RKO (cell line): Measurements from ENCODE around the gene ZSCAN9.

Source experiments
- DNase-seq: peaks from one replicate; pipeline ENCODE4 v3.0.0-alpha.2; 2016; ENCODE audit warnings: low spot score

ZSCAN9 gene

DNA sequence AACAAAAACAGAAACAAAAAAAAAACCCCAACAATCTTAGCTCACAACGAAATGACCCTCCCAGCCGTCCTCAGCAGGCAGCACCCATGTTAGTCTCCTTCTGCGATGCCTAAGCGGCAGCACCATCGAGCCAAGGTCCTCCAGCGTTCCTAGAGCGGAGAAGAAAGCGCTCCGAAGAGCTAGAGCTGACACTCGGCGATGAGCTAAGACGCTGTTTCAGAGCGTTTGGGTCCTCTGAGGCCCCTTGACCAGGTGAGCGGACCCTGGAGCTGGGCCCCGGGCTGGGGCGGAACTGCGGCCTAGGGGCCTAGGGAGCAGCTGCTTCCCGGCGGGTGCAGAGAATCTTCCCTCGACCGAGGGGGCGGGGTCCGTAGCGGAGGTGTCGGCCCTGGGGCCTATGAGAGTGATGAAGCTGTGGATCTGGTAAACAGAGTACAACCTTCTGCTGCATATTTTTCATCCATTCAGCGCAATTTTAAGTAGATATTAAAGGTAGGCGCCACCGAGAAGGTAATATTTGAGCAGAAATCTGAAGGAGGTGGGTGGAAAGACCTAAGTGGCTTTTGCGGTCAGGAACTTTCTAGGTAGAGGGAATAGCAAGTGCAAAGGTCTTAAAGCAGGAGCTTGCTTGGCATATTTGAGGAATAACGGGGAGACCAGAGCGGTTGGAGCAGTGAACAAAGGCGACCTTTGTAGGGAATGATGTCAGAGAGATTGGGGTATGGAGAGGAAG is 42.1 kb downstream of the ZSCAN9 start, which contains the start of gene ZSCAN26:
TSS of gene ZSCAN26 (plus strand) at position 182 of the 733 bp plus-strand sequence. CDS start 4,777 bp downstream, outside the sequence.
- DNase-seq: peak; percentile 91

DNA sequence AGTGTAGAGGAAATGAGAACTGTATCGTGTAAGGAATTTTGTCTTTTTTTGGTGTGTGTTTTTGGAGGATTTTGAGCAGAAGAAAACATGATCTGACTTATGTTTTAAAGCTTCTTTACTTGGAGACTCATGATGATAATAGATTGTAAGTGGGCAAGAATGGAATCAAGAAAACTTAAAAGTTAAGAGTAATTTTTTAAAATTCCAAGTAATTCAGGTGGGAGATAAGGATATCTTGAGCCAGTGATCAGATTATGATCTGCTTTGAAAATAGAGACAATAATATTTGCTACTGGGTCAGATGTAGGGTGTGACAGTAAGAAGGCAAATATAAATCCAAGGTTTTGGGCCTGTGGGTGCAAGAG is 42.6 kb downstream of the ZSCAN9 start:
- DNase-seq: no peak

DNA sequence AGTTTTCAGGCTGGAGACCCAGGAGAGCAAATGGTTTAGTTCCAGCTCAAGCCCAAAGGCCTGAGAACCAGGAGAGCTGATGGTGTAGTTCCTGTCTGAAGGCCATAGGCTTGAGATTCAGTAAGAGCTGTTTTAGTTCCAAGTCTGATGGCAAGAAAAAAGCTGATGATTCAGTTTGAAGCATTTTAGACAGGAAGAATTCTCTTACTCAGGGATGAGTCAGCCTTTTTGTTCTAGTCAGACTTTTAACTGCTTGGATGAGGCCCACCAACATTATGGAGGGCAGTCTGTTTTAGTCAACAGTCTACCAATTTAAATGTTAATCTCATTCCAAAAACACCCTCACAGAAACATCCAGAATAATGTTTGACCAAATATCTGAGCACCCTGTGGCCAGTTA is 44.4 kb downstream of the ZSCAN9 start:
- peak; percentile 99 for DNase-seq

DNA sequence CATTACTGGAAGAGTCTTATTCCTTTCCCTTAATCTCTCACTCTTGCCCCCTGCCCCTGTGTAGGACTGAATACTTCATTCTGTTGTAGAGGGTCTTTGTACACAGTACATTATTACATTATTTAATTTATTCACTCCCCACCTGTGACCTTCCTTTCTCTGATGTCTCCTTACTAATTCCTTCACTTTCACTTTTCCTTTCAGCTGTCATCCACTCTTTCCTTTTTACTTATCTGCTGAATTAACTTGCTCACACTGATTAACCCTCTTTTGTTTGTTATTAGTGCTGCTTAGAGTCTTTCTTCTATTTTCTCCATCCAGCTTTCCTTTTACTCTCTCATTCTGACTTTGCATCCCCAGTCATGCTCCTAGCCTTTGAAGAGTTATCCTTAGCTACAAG is 49.8 kb downstream of the ZSCAN9 start:
- DNase-seq: no peak

DNA sequence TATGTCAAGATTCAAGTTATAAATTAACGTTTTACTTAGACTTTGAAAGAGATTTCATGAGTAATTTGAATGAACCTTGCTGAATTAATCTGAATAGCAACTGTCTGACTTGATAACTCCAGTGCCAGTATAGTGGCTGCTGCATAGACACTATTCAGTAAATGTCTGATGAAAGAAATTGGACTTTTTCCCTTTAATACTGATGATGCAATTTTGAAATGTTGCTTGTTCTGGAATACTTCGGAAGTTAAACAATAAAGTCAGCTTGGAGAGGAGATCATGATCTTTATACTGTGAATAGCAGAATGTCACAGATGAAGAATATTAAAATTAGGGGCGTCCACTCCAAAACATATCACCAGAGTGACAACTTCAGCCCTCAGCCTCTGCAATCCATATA is 52.7 kb downstream of the ZSCAN9 start:
- no peak for DNase-seq

DNA sequence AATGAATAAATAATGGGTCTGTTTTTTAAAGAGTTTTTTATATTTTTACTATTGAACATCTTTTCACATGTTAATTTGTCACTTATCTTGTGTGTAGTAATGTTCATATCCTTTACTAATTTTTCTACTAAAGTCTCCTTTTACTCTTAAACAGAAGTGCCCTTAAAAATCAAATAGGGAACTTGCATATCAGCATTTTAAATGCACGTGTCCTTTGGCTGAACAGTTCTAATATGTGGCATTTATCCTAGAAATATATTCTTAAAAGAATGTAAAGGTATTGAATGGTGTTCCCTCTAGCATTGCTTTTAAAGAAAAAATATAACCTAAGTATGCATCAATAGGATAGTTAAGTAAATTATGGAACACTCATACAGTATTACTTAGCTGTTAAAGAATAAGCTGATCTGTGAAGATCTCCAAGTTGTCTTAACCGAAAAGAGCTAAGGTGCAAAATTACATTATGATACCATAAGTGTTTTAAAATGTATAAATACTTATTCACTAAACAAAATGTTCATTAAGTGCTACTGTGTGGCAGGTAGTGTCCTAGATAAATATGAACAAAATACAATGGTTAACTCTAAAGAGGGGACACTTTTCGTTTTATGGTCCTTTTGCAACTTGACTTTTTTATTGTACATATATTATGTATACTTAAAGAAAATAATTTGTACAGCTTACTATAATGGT is 55.7 kb downstream of the ZSCAN9 start:
- no peak for DNase-seq

DNA sequence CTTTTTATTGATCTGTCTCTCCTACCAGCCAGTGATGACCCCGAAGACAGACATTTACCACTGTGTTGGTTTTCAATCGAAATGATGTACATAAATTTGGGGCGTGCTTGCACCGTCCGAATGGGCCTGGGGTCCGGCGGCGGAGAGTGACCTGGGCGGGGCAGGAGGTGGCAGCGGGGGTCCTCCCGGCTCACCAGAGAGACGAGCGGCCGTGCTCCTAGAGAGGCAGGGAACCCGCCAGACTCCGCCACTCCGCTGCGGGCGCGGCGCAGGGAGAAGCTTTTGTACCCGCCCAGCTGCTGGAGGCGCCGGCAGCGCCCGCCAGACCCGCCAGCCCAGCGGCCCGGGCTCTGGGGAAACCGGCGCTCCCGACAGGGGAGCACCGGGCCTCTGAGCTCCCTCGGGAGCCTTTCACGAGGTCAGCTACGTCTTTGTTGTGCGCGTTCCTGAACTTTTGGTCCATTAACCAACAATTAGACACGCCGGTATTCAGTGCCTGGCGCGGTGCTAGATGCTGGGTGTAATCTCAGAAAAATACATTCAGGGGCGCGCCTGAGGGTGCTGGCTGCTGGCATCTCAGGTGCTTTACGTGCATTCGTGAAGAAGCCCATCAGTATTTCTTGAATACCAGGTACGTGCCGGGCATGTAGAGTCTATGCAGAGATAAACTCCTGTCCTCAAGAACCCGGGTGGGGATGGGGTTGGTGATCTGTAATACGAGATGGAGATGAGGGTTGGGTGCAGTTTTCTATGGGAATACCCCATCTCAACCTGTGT is 56.4 kb downstream of the ZSCAN9 start, which contains the start of gene PGBD1:
TSS of gene PGBD1 (plus strand) at position 285 of the 777 bp plus-strand sequence. CDS start 2,242 bp downstream, outside the sequence.
- DNase-seq: peak; percentile 86

DNA sequence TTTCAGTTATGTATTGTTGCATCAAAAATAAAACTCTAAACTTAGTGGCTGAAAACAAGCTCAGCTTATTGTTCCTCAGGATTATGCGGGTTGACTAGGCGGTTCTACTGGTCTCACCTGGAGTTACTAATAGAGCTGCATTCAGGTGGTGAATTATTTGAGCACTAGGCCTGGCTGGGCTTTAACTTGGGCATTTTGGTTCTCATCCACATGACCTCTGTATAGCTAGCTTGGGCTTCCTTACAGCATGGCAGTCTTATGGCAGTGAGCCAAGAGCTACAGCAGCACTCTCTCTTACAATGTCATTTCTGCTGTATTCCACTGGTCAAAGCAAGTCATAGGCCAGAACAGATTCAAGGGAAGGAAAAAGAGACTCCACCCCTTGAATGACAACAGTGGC is 57.9 kb downstream of the ZSCAN9 start:
- peak; percentile 35 for DNase-seq
